HCT116 (cell line): ENCODE data around the gene TRAF3. TPM values are rescaled to one million over a fixed set of nuclear protein-coding genes. Genes with fewer than 3 reads are reported as not detected.

Experiments used
- ATAC-seq: fragments of 200-7000 bp; cut with Tn5 transposase; 2 replicates; pipeline ENCODE4 v1.9.1; 2020; ENCODE audit warnings: mild to moderate bottlenecking, moderate library complexity
- BruUV-seq: library from RNA; stranded (reverse); fragments of 400-500 nt; replicated peaks from 2 replicates; lab custom pipeline; 2021; lab: Mats Ljungman, UMichigan
- CTCF ChIA-PET: fragments of 300-600 bp; sonication (Branson Sonifier 250); formaldehyde crosslinking; loops from one replicate; lab custom pipeline; 2021; ENCODE audit warnings: antibody characterized with exemption; lab: Charles Lee
- POLR2A ChIA-PET: fragments of 300-600, 350-600 bp; sonication (Branson Sonifier 250); formaldehyde crosslinking; loops from one replicate; lab custom pipeline; 2021; ENCODE audit warnings: antibody characterized with exemption; lab: Charles Lee
- RAD21 ChIA-PET, 2 experiments: fragments of 300-600 bp; sonication (Branson Sonifier 250); formaldehyde crosslinking; loops; one replicate each; lab custom pipeline; 2023; ENCODE audit warnings: low total read pairs in 2 of 2; ENCODE audit not compliant: uncharacterized antibody in 2 of 2, unreplicated experiment in 2 of 2, low non-redundant PET in 1 of 2; lab: Charles Lee
- DNase-seq: peaks from one replicate; pipeline ENCODE4 v3.0.0-alpha.2; 2010; ENCODE audit warnings: low read depth, low spot score
- H2AFZ ChIP-seq: fragments of 200-600 bp; shearing (Covaris generic), sonication (generic); 2 replicates; pipeline ENCODE4 v1.6.1; 2017; ENCODE audit warnings: low read depth, mixed run types, mixed read lengths, antibody characterized with exemption, low read length; ENCODE audit not compliant: poor library complexity, severe bottlenecking
- H3K27ac ChIP-seq: 2 replicates; pipeline ENCODE4 v1.5.1; 2012; ENCODE audit warnings: low read depth, low read length
- H3K27me3 ChIP-seq: fragments of 200-600 bp; sonication (generic); 2 replicates; pipeline ENCODE4 v1.6.1; 2016; ENCODE audit warnings: mixed run types, low read length, mixed read lengths; ENCODE audit not compliant: insufficient read depth
- H3K36me3 ChIP-seq, 2 experiments: fragments of 200-500 bp in 1 of 2; fragments of 200-600 bp in 1 of 2; sonication (Bioruptor generic) in 1 of 2; sonication (generic) in 1 of 2; 2 replicates each; pipeline versions ENCODE4 v1.5.1 to v1.6.1; 2014 to 2016; ENCODE audit warnings: low read length in 2 of 2, inconsistent platforms in 1 of 2, mixed read lengths in 1 of 2, mixed run types in 1 of 2; ENCODE audit not compliant: insufficient read depth in 2 of 2, control insufficient read depth in 1 of 2
- H3K4me1 ChIP-seq, 2 experiments: fragments of 200-600 bp in 1 of 2; sonication (generic) in 1 of 2; 2 replicates each; pipeline versions ENCODE4 v1.5.1 to v1.6.1; 2012 to 2017; ENCODE audit warnings: low read length in 2 of 2, inconsistent platforms in 1 of 2, mild to moderate bottlenecking in 1 of 2, mixed read lengths in 1 of 2, mixed run types in 1 of 2, moderate library complexity in 1 of 2; ENCODE audit not compliant: insufficient read depth in 2 of 2, control insufficient read depth in 1 of 2
- H3K4me2 ChIP-seq: fragments of 200-600 bp; sonication (generic); 2 replicates; pipeline ENCODE4 v1.6.1; 2017; ENCODE audit warnings: mixed run types, low read length, mixed read lengths
- H3K4me3 ChIP-seq, 2 experiments: fragments of 200-600 bp in 1 of 2; sonication (generic) in 1 of 2; replicated peaks in 1 of 2; 2 replicates each; pipeline ENCODE4 v1.5.1; 2011 to 2016; ENCODE audit warnings: low read length in 2 of 2, control low read depth in 1 of 2, low read depth in 1 of 2, mild to moderate bottlenecking in 1 of 2, mixed read lengths in 1 of 2, mixed run types in 1 of 2
- H3K79me2 ChIP-seq: fragments of 200-600 bp; sonication (generic); 2 replicates; pipeline ENCODE4 v1.6.1; 2017; ENCODE audit warnings: mild to moderate bottlenecking, mixed run types, low read length, moderate library complexity, mixed read lengths; ENCODE audit not compliant: insufficient read depth
- H3K9ac ChIP-seq: fragments of 200-600 bp; sonication (generic); 2 replicates; pipeline ENCODE4 v1.6.1; 2016; ENCODE audit warnings: low read length, mixed read lengths
- H3K9me2 ChIP-seq: fragments of 200-600 bp; sonication (generic), shearing (Covaris generic); 2 replicates; pipeline ENCODE4 v1.6.1; 2017; ENCODE audit warnings: mixed run types, mild to moderate bottlenecking, moderate library complexity; ENCODE audit not compliant: insufficient read depth
- H3K9me3 ChIP-seq, 2 experiments: fragments of 200-500 bp in 1 of 2; fragments of 200-600 bp in 1 of 2; sonication (Bioruptor generic) in 1 of 2; sonication (generic) in 1 of 2; 2 replicates each; pipeline ENCODE4 v1.6.1; 2014 to 2017; ENCODE audit warnings: low read length in 2 of 2, mixed read lengths in 2 of 2, inconsistent platforms in 1 of 2, low read depth in 1 of 2, mild to moderate bottlenecking in 1 of 2, mixed run types in 1 of 2, moderate library complexity in 1 of 2; ENCODE audit not compliant: control insufficient read depth in 1 of 2, insufficient read depth in 1 of 2
- H4K20me1 ChIP-seq: fragments of 200-600 bp; sonication (generic), shearing (Covaris generic); 2 replicates; pipeline ENCODE4 v1.6.1; 2017; ENCODE audit warnings: mixed run types, mild to moderate bottlenecking, moderate library complexity; ENCODE audit not compliant: insufficient read depth
- CBX3 ChIP-seq: IDR thresholded peaks from 2 replicates; pipeline ENCODE4 v1.6.1; 2012; ENCODE audit warnings: low read depth
- ELF1 ChIP-seq: IDR thresholded peaks from 2 replicates; pipeline ENCODE4 v1.6.1; 2012; ENCODE audit warnings: low read depth, borderline replicate concordance
- POLR2A ChIP-seq: IDR thresholded peaks from 2 replicates; pipeline ENCODE4 v1.7.0; 2011; ENCODE audit warnings: borderline replicate concordance; ENCODE audit not compliant: insufficient read depth, insufficient read length; ENCODE audit errors: extremely low read depth
- POLR2AphosphoS5 ChIP-seq: IDR thresholded peaks from 2 replicates; pipeline ENCODE4 v1.6.1; 2011; ENCODE audit warnings: mild to moderate bottlenecking, low read depth, low read length, moderate library complexity
- SP1 ChIP-seq: IDR thresholded peaks from 2 replicates; pipeline ENCODE4 v1.6.1; 2012; ENCODE audit warnings: low read depth
- TCF7L2 ChIP-seq: IDR thresholded peaks from 2 replicates; pipeline ENCODE4 v1.7.0; 2011; ENCODE audit warnings: borderline replicate concordance, inconsistent platforms; ENCODE audit not compliant: insufficient read depth, insufficient read length; ENCODE audit errors: extremely low read depth
- ZFX ChIP-seq: fragments of 450-650 bp; IDR thresholded peaks from 2 replicates; pipeline ENCODE4 v1.6.1; 2017
- intact Hi-C: fragments of 100-400 bp; cut with micrococcal nuclease; formaldehyde crosslinking; loops from 2 replicates; pipeline ENCODE4 v1.10.0; 2022
- total RNA-seq: library from RNA; stranded (reverse); gene quantifications from one replicate; pipeline ENCODE4 v1.2.1, GENCODE V29; 2021; ENCODE audit not compliant: unreplicated experiment
- TF ChIP-seq, protein P1 (sequence below), 3 experiments: fragments of 200-600 bp in 1 of 3; sonication (generic) in 1 of 3; IDR thresholded peaks in 2 of 3; conservative IDR thresholded peaks in 1 of 3; 2 replicates each; pipeline ENCODE4 v1.5.1; 2012 to 2017; ENCODE audit warnings: low read depth in 2 of 3, low read length in 2 of 3, antibody characterized with exemption in 1 of 3, borderline replicate concordance in 1 of 3, control low read depth in 1 of 3, mild to moderate bottlenecking in 1 of 3, mixed read lengths in 1 of 3, mixed run types in 1 of 3, moderate library complexity in 1 of 3; ENCODE audit not compliant: insufficient read depth in 1 of 3

Gene TRAF3
- total RNA-seq, 1 experiment from 2014 or later, result 32.1 TPM

DNA sequence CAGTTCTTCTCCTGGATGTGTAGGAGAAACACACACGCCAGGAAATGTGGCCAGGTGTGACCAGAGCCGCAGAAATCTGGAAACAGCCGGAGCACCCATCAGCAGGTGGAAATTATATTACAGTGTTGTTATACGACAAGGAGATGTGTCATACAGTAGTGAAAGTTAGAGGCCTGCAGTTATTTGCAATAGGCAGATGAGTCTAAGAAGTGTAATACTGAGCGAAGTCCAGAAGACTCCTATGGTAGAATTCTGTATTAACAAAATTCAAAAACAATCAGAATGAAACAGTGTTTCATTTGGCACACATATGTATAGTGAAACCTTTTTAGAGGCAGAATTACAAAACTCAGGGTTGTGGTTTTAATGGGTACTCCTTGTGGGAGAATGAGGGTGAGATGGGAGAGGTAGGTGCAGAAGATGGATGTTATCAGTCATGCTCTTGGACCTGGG lies 105.9 kb downstream of the TRAF3 start:
- H3K36me3 ChIP-seq, result peaks cover 0 to 12% of the 10 kb centered on the region in 2 experiments; a peak in 3 of 4 replicates
- DNase-seq, result no peak
- no peaks in the 10 kb centered on the region for H3K9me3 ChIP-seq
- RAD21 ChIA-PET, result no interaction called here
- no peak for TF ChIP-seq SP1
- no peak for TF ChIP-seq TCF7L2
- TF ChIP-seq, all 23 proteins: peak for 0
- intact Hi-C loops, result no loop called here
- BruUV-seq, result no TSS peak
- Histone ChIP-seq H3K4me3 (no peak overlapping the region), H3K9me2 (no peaks in the 10 kb centered on the region), H3K79me2 (no peaks in the 10 kb centered on the region), H3K4me2 (no peak overlapping the region), H3K27me3 (no peaks in the 10 kb centered on the region), H4K20me1 (no peaks in the 10 kb centered on the region), H2AFZ (no peak overlapping the region), H3K27ac (no peak overlapping the region), H3K9ac (no peak overlapping the region), H3K4me1 (no peaks in the 10 kb centered on the region)
- ChIA-PET CTCF (no interaction called here), POLR2A (no interaction called here)
- ATAC-seq, result no peak

DNA sequence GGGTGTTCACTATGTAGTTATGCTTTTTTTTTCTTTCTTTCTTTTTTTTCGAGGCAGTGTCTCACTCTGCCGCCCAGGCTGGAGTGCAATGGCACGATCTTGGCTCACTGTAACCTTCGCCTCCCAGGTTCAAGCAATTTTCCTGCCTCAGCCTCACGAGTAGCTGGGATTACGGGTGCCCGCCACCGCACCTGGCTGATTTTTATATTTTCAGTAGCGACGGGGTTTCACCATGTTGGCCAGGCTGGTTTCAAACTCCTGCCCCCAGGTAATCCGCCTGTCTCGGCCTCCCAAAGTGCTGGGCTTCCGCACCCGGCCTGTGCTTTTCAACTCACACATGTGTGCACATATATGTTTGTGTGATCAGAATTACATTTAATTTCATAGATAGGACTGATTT lies 106.3 kb downstream of the TRAF3 start:
- Histone ChIP-seq H3K4me1 (no peaks in the 10 kb centered on the region), H3K27me3 (no peaks in the 10 kb centered on the region), H2AFZ (no peak overlapping the region), H4K20me1 (no peaks in the 10 kb centered on the region), H3K9ac (no peak overlapping the region), H3K27ac (no peak overlapping the region), H3K79me2 (no peaks in the 10 kb centered on the region), H3K9me2 (no peaks in the 10 kb centered on the region), H3K9me3 (no peaks in the 10 kb centered on the region), H3K4me2 (no peak overlapping the region), H3K36me3 (peaks cover 0 to 12% of the 10 kb centered on the region in 2 experiments; a peak in 3 of 4 replicates), H3K4me3 (no peak overlapping the region)
- intact Hi-C loops, result no loop called here
- DNase-seq (no peak), ATAC-seq (no peak)
- ChIA-PET POLR2A (no interaction called here), CTCF (no interaction called here), RAD21 (no interaction called here)
- TF ChIP-seq, protein P1, sequence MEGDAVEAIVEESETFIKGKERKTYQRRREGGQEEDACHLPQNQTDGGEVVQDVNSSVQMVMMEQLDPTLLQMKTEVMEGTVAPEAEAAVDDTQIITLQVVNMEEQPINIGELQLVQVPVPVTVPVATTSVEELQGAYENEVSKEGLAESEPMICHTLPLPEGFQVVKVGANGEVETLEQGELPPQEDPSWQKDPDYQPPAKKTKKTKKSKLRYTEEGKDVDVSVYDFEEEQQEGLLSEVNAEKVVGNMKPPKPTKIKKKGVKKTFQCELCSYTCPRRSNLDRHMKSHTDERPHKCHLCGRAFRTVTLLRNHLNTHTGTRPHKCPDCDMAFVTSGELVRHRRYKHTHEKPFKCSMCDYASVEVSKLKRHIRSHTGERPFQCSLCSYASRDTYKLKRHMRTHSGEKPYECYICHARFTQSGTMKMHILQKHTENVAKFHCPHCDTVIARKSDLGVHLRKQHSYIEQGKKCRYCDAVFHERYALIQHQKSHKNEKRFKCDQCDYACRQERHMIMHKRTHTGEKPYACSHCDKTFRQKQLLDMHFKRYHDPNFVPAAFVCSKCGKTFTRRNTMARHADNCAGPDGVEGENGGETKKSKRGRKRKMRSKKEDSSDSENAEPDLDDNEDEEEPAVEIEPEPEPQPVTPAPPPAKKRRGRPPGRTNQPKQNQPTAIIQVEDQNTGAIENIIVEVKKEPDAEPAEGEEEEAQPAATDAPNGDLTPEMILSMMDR (IDR thresholded peaks at IDR 0.05 in 2 of 3, conservative IDR thresholded peaks at IDR 0.05 in 1 of 3; ENCODE audit: borderline replicate concordance in 1 of 3, insufficient read depth in 1 of 3, low read depth in 2 of 3, low read length in 2 of 3), result no peak
- TF ChIP-seq ELF1 (no peak), POLR2A (no peak), POLR2AphosphoS5 (no peak), CBX3 (no peak), ZFX (no peak)
- BruUV-seq, result no TSS peak
